Chondrocyte (in vitro differentiated cells): ENCODE measurements around the gene KIAA0825. TPM values are rescaled to one million over a fixed set of nuclear protein-coding genes. Genes with fewer than 3 reads are reported as not detected.

Experiments used
- DNase-seq: peaks from one replicate; pipeline ENCODE4 v3.0.0; 2021; ENCODE audit warnings: mixed read lengths, low spot score
- H3K27ac Mint-ChIP-seq: one replicate; pipeline ENCODE4 v1.8.0; 2021; ENCODE audit warnings: mild to moderate bottlenecking, moderate library complexity, mixed read lengths; ENCODE audit not compliant: unreplicated experiment
- H3K27me3 Mint-ChIP-seq: 2 replicates; pipeline ENCODE4 v1.8.0; 2021; ENCODE audit warnings: low read depth, mixed read lengths
- H3K36me3 Mint-ChIP-seq: 2 replicates; pipeline ENCODE4 v1.8.0; 2021; ENCODE audit warnings: low read depth, mixed read lengths
- H3K4me1 Mint-ChIP-seq: 2 replicates; pipeline ENCODE4 v1.8.0; 2021; ENCODE audit warnings: low read depth, mild to moderate bottlenecking, mixed read lengths
- H3K4me3 Mint-ChIP-seq: one replicate; pipeline ENCODE4 v1.8.0; 2021; ENCODE audit warnings: mild to moderate bottlenecking, moderate library complexity, mixed read lengths; ENCODE audit not compliant: unreplicated experiment
- H3K9me3 Mint-ChIP-seq: 2 replicates; pipeline ENCODE4 v1.8.0; 2021; ENCODE audit warnings: low read depth, mixed read lengths
- total RNA-seq: library from RNA; stranded (reverse); gene quantifications from 3 replicates; pipeline ENCODE4 v1.2.1, GENCODE V29; 2021
- TF ChIP-seq, protein P1 (sequence below): fragments of 200-600 bp; sonication (generic); IDR thresholded peaks from 2 replicates; pipeline ENCODE4 v1.5.0; 2021; ENCODE audit warnings: antibody characterized with exemption, mild to moderate bottlenecking, moderate library complexity

Gene KIAA0825
- total RNA-seq, 1 donor from 2014 or later = 3.4 TPM

DNA sequence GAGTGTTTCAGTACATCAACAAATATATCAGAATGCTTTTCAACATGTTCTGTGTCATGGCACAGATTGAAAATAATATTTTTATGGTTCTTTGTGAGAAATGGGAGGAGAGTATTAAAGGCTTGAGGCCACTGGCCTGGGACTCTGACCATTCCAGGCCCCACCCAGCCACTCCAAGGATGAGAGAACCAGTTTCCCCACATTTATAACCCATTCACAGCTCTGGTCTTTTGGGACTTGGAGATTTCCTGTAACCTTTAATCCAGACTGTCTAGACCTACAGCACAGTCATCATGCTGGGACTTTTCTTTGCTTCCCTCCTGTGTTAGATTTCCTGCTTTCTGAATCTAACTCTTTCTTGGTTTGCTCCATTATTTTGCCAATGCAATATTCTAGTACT is 389.6 kb downstream of the KIAA0825 start:
- Mint-ChIP-seq H3K27ac (no peak overlapping the region), H3K9me3 (peaks cover 13% of the 10 kb centered on the region)

DNA sequence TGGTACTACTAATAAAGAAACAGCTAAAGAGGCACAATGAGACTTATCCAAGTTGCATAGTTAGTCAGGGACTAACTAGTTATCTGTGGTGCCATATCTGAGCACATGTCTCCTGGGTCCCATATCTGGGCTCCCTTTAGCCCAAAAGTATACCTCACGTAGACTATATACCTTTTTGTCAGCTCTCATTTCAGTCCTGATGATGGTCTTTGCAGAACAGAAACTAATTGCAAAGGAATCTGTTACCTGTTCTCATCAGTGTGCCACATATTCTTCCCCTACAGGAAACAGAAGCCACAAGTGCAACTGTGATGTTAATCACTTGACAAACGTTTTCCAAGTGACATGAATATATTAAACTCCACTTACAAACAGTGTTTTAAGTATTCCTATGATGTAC is 395.2 kb downstream of the KIAA0825 start:
- TF ChIP-seq, protein P1, sequence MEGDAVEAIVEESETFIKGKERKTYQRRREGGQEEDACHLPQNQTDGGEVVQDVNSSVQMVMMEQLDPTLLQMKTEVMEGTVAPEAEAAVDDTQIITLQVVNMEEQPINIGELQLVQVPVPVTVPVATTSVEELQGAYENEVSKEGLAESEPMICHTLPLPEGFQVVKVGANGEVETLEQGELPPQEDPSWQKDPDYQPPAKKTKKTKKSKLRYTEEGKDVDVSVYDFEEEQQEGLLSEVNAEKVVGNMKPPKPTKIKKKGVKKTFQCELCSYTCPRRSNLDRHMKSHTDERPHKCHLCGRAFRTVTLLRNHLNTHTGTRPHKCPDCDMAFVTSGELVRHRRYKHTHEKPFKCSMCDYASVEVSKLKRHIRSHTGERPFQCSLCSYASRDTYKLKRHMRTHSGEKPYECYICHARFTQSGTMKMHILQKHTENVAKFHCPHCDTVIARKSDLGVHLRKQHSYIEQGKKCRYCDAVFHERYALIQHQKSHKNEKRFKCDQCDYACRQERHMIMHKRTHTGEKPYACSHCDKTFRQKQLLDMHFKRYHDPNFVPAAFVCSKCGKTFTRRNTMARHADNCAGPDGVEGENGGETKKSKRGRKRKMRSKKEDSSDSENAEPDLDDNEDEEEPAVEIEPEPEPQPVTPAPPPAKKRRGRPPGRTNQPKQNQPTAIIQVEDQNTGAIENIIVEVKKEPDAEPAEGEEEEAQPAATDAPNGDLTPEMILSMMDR = no peak
- no peaks in the 10 kb centered on the region for H3K27me3 Mint-ChIP-seq
- H3K9me3 Mint-ChIP-seq = peaks cover 7% of the 10 kb centered on the region
- no peak overlapping the region for H3K27ac Mint-ChIP-seq
- H3K36me3 Mint-ChIP-seq = no peaks in the 10 kb centered on the region
- no peak for DNase-seq
- H3K4me3 Mint-ChIP-seq = no peak overlapping the region
- peaks cover 6% of the 10 kb centered on the region for H3K4me1 Mint-ChIP-seq

More for the DNA sequence above, 389.6 kb downstream of the KIAA0825 start:
- DNase-seq = no peak
- peaks cover 11% of the 10 kb centered on the region for H3K4me1 Mint-ChIP-seq
- TF ChIP-seq, protein P1 = no peak
- H3K27me3 Mint-ChIP-seq = no peaks in the 10 kb centered on the region
- no peak overlapping the region for H3K4me3 Mint-ChIP-seq
- peaks cover 2% of the 10 kb centered on the region for H3K36me3 Mint-ChIP-seq

DNA sequence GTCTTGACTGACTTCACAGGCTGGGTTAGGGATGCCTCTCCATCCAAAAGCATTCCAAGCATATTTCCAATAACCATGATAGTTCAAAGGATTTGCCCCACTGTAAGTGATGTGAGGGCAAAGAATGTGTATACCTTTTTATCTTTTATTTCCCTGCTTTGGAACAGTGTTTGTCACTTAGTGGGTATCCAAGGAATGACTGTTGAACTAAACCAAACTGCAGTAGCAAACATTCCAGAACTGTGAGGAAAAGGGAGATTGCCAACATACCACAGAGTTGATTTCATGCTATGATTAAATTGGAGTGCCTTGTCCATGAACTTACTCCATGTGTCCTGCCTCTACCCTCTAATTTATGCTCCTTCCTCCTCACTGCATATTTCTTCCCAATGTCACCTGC is 400.0 kb downstream of the KIAA0825 start:
- H3K4me1 Mint-ChIP-seq = peaks cover 26% of the 10 kb centered on the region
- H3K9me3 Mint-ChIP-seq = no peaks in the 10 kb centered on the region
- DNase-seq = no peak
- no peaks in the 10 kb centered on the region for H3K27me3 Mint-ChIP-seq
- H3K27ac Mint-ChIP-seq = peak overlapping the region; percentile 57
- H3K4me3 Mint-ChIP-seq = no peak overlapping the region
- no peaks in the 10 kb centered on the region for H3K36me3 Mint-ChIP-seq
- TF ChIP-seq, protein P1 = no peak

DNA sequence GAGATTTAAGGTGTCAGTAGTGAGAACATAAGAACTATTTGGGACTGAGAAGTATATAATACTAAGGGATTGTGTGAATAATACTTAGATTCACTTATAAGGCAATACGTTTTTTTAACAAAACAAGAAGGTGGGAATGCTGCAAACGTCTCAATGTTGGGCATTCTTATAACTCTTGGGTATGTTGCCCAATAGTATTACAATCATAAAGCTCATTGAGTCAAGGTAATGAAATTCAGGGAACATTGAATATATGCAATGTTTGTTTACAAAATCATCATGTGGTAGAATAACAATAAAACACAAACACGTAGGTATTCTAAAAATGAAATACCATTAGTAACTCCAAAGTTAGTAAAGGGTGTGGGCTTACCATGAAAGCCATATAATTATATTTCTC is 400.7 kb downstream of the KIAA0825 start:
- DNase-seq = no peak
- no peaks in the 10 kb centered on the region for H3K9me3 Mint-ChIP-seq
- H3K27ac Mint-ChIP-seq = peak overlapping the region; percentile 32
- H3K36me3 Mint-ChIP-seq = no peaks in the 10 kb centered on the region
- H3K4me3 Mint-ChIP-seq = no peak overlapping the region
- TF ChIP-seq, protein P1 = no peak
- H3K27me3 Mint-ChIP-seq = no peaks in the 10 kb centered on the region
- H3K4me1 Mint-ChIP-seq = peaks cover 26% of the 10 kb centered on the region

DNA sequence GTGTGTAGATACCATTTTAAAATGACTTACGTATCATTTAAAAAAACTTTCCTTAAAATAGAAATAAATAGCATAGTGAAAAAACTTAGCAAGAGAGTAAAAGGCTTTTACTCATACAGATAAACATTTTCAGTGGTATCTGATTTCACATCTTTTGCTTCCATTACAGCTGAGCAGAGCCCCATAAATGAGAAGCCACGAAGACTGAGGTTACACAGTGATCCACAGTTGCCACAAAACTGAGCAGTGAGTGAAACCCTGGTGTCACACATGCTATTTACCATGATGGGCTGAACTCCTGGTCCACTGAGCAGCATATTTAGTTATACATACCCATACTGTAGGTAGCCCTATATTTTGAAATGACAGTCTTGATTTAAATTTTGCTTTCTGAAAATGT is 401.2 kb downstream of the KIAA0825 start:
- TF ChIP-seq, protein P1 = no peak
- no peaks in the 10 kb centered on the region for H3K36me3 Mint-ChIP-seq
- H3K9me3 Mint-ChIP-seq = no peaks in the 10 kb centered on the region
- H3K27ac Mint-ChIP-seq = peak overlapping the region; percentile 32
- H3K4me3 Mint-ChIP-seq = no peak overlapping the region
- peaks cover 26% of the 10 kb centered on the region for H3K4me1 Mint-ChIP-seq
- H3K27me3 Mint-ChIP-seq = no peaks in the 10 kb centered on the region
- no peak for DNase-seq
